T47D (cell line): ENCODE measurements around the gene C5orf58.

Experiments
- DNase-seq, 2 experiments: peaks; one replicate each; pipeline versions ENCODE4 v3.0.0 to v3.0.0-alpha.2; 2011 to 2012; ENCODE audit warnings: low read depth in 1 of 2, low spot score in 1 of 2
- JUND ChIP-seq: IDR thresholded peaks from 2 replicates; pipeline ENCODE4 v1.6.1; 2012; ENCODE audit warnings: low read depth
- in situ Hi-C: cut with HindIII; loops from 2 replicates; pipeline ENCODE4 v1.10.0; 2016; ENCODE audit warnings: low sequenced_read_pairs, low pct_unique_long_range_greater_than_20kb

C5orf58 gene

GRCh38 chr5:170206958-170207357 lies 25.8 kb upstream of the C5orf58 start:
- TF ChIP-seq JUND: no peak
- no peak for DNase-seq
- in situ Hi-C loops: no loop called here

GRCh38 chr5:170211575-170212334 lies 21.0 kb upstream of the C5orf58 start:
- DNase-seq: peak in 1 of 2 experiments; percentile 13
- no peak for TF ChIP-seq JUND
- in situ Hi-C loops: no loop called here

GRCh38 chr5:170216257-170216864 lies 16.4 kb upstream of the C5orf58 start:
- TF ChIP-seq JUND: no peak
- in situ Hi-C loops: no loop called here
- DNase-seq: peak; percentile 55 to 62

GRCh38 chr5:170217831-170218230 lies 15.0 kb upstream of the C5orf58 start:
- in situ Hi-C loops: no loop called here
- TF ChIP-seq JUND: no peak
- no peak for DNase-seq

GRCh38 chr5:170218726-170219125 lies 14.1 kb upstream of the C5orf58 start:
- no peak for DNase-seq
- in situ Hi-C loops: no loop called here
- no peak for TF ChIP-seq JUND

- no peak for TF ChIP-seq JUND
- DNase-seq: no peak
- in situ Hi-C loops: no loop called here
Measured at GRCh38 chr5:170219615-170220014, 13.2 kb upstream of the C5orf58 start.

GRCh38 chr5:170220191-170220590 lies 12.6 kb upstream of the C5orf58 start:
- DNase-seq: no peak
- TF ChIP-seq JUND: no peak
- in situ Hi-C loops: no loop called here

GRCh38 chr5:170221327-170221741 lies 11.5 kb upstream of the C5orf58 start:
- in situ Hi-C loops: no loop called here
- no peak for TF ChIP-seq JUND
- no peak for DNase-seq

GRCh38 chr5:170223360-170223759 lies 9.4 kb upstream of the C5orf58 start:
- DNase-seq: no peak
- in situ Hi-C loops: no loop called here
- no peak for TF ChIP-seq JUND

- in situ Hi-C loops: no loop called here
- no peak for TF ChIP-seq JUND
- DNase-seq: no peak
Measured at GRCh38 chr5:170223906-170224305, 8.9 kb upstream of the C5orf58 start.

GRCh38 chr5:170225326-170226128 lies 7.3 kb upstream of the C5orf58 start:
- in situ Hi-C loops: no loop called here
- TF ChIP-seq JUND: no peak
- DNase-seq: peak; percentile 69 to 76

- in situ Hi-C loops: no loop called here
- TF ChIP-seq JUND: no peak
- DNase-seq: no peak
Measured at GRCh38 chr5:170226129-170226615, 6.6 kb upstream of the C5orf58 start.

GRCh38 chr5:170226661-170227060 lies 6.1 kb upstream of the C5orf58 start:
- DNase-seq: no peak
- TF ChIP-seq JUND: no peak
- in situ Hi-C loops: no loop called here
